Epithelial cell of proximal tubule (primary cell): ENCODE results near the gene ARL4C. TPM values are rescaled to one million over a fixed set of nuclear protein-coding genes. Genes with fewer than 3 reads are reported as not detected.

Source experiments
- DNase-seq: peaks from one replicate; pipeline ENCODE4 v3.0.0-alpha.2; 2011; ENCODE audit warnings: low read depth
- H3K4me3 ChIP-seq: 2 replicates; pipeline ENCODE4 v1.5.1; 2011; ENCODE audit warnings: low read depth, mild to moderate bottlenecking, low read length
- total RNA-seq: library from RNA; depleted of rRNA; stranded (reverse); fragments of >200 nt; gene quantifications from 2 replicates; pipeline ENCODE4 v1.2.3, GENCODE V29; 2015
- TF ChIP-seq, protein P1 (sequence below): conservative IDR thresholded peaks from 2 replicates; pipeline ENCODE4 v1.5.1; 2012; ENCODE audit warnings: low read depth, mild to moderate bottlenecking, low read length

The ARL4C gene
- total RNA-seq, 1 donor from 2014 or later, result 123 TPM

- DNase-seq, result no peak
- no peak overlapping the region for H3K4me3 ChIP-seq
- TF ChIP-seq, protein P1, sequence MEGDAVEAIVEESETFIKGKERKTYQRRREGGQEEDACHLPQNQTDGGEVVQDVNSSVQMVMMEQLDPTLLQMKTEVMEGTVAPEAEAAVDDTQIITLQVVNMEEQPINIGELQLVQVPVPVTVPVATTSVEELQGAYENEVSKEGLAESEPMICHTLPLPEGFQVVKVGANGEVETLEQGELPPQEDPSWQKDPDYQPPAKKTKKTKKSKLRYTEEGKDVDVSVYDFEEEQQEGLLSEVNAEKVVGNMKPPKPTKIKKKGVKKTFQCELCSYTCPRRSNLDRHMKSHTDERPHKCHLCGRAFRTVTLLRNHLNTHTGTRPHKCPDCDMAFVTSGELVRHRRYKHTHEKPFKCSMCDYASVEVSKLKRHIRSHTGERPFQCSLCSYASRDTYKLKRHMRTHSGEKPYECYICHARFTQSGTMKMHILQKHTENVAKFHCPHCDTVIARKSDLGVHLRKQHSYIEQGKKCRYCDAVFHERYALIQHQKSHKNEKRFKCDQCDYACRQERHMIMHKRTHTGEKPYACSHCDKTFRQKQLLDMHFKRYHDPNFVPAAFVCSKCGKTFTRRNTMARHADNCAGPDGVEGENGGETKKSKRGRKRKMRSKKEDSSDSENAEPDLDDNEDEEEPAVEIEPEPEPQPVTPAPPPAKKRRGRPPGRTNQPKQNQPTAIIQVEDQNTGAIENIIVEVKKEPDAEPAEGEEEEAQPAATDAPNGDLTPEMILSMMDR, result peak; percentile 34
Measured at GRCh38 chr2:234483568-234484251, 13.2 kb downstream of the ARL4C start.

GRCh38 chr2:234481301-234481700, 15.6 kb downstream of the ARL4C start:
- no peak overlapping the region for H3K4me3 ChIP-seq

DNA sequence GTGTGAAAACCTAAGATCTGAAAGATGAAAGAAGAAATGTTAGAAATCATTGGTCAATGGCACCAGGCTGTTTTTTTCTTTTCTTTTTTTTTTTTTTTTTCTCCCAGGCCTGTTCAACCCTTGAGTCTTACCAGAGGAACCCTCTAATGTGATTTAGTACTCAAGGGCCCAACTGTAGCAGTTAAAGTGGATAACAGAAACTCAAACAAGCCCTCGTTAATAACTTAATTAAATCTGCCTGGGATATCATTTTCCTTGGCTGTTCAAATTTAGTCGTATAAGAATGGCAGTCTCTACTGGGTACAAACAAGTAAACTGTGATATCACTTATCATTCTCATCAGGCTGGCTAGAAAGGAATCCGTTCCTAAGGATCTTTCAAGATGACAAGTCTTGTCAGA, 16.5 kb downstream of the ARL4C start:
- TF ChIP-seq, protein P1, result no peak
- H3K4me3 ChIP-seq, result no peak overlapping the region
- no peak for DNase-seq

More at GRCh38 chr2:234481301-234481700, 15.6 kb downstream of the ARL4C start:
- TF ChIP-seq, protein P1, result no peak
- no peak for DNase-seq

DNA sequence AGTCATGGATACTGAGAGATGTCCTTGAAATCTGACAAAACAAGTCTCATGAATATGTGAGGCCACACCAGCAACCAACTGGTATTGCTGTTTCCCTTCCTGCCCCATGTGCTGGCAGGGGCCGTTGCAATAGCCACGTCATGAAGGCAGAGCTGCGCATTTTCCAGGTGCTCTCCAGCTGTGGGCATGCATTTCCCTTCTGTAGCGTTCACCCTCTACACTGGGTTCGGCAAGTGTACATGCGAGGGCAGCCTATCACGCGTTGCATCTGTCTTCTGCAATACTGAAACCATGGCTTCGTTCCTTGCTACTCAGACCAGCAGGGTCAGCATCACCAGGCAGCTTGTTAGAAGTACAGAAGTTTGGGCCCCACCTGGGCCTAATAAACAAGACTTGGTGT, 17.4 kb downstream of the ARL4C start:
- H3K4me3 ChIP-seq, result no peak overlapping the region
- DNase-seq, result no peak
- TF ChIP-seq, protein P1, result no peak

- DNase-seq, result no peak
- TF ChIP-seq, protein P1, result no peak
- no peak overlapping the region for H3K4me3 ChIP-seq
Measured at GRCh38 chr2:234478121-234478858, 18.6 kb downstream of the ARL4C start.

DNA sequence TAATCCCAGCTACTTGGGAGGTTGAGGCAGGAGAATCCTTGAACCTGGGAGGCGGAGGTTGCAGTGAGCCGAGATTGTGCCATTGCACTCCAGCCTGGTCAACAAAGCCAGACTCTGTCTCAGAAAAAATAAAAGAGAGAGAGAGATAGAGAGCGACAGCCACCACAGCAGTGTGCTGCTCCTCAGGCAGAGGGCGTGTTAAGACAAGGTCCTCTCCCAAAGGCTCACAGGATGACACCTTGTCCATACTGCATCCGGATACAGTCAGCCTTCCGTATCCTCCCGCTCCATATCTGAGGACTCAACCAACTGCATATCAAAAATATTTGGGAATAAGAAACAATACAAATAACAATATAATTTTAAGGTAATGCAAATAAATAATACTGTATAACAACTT, 20.1 kb downstream of the ARL4C start:
- TF ChIP-seq, protein P1, result no peak
- H3K4me3 ChIP-seq, result no peak overlapping the region
- no peak for DNase-seq

- DNase-seq, result no peak
- H3K4me3 ChIP-seq, result no peak overlapping the region
- TF ChIP-seq, protein P1, result no peak
Measured at GRCh38 chr2:234474654-234475053, 22.2 kb downstream of the ARL4C start.
